H1 (cell line): ENCODE measurements around the gene SEMA7A. TPM values are rescaled to one million over a fixed set of nuclear protein-coding genes. Genes with fewer than 3 reads are reported as not detected.

ENCODE experiments used
- CTCF ChIA-PET: fragments of 300-600 bp; sonication (Branson Sonifier 250); formaldehyde crosslinking; loops from one replicate; lab custom pipeline; 2021; ENCODE audit not compliant: partially characterized antibody; lab: Charles Lee
- POLR2A ChIA-PET: fragments of 300-600 bp; sonication (Branson Sonifier 250); formaldehyde crosslinking; loops from one replicate; lab custom pipeline; 2021; ENCODE audit warnings: inconsistent platforms; ENCODE audit not compliant: partially characterized antibody; lab: Charles Lee
- DNase-seq, 2 experiments: peaks; one replicate each; pipeline versions ENCODE4 v3.0.0 to v3.0.0-alpha.2; 2010 to 2022; ENCODE audit warnings: low spot score in 2 of 2, low read depth in 1 of 2, mixed read lengths in 1 of 2
- FAIRE-seq: peaks from 2 replicates; lab custom pipeline; 2011; peaks lifted over from hg19 to GRCh38; lab: Jason Lieb, UNC
- H2AFZ ChIP-seq: 2 replicates; pipeline ENCODE4 v1.8.1; 2012; ENCODE audit warnings: low read length, inconsistent platforms
- H2AK5ac ChIP-seq: 2 replicates; pipeline ENCODE4 v1.6.1; 2013; ENCODE audit warnings: low read depth, low read length
- H2BK120ac ChIP-seq: replicated peaks from 2 replicates; pipeline ENCODE3; 2013; ENCODE audit warnings: low read depth, low read length, inconsistent platforms
- H2BK12ac ChIP-seq: 2 replicates; pipeline ENCODE4 v1.6.1; 2013; ENCODE audit warnings: low read depth, low read length
- H2BK15ac ChIP-seq: 2 replicates; pipeline ENCODE4 v1.6.1; 2013; ENCODE audit warnings: low read length
- H2BK20ac ChIP-seq: 2 replicates; pipeline ENCODE4 v1.6.1; 2013; ENCODE audit warnings: low read length
- H2BK5ac ChIP-seq: 2 replicates; pipeline ENCODE4 v1.6.1; 2013; ENCODE audit warnings: low read depth, low read length
- H3K14ac ChIP-seq: 2 replicates; pipeline ENCODE4 v1.6.1; 2013; ENCODE audit warnings: inconsistent platforms; ENCODE audit not compliant: insufficient read length
- H3K18ac ChIP-seq: 2 replicates; pipeline ENCODE4 v1.6.1; 2013; ENCODE audit warnings: low read length; ENCODE audit errors: extremely low read depth
- H3K23ac ChIP-seq: 2 replicates; pipeline ENCODE4 v1.6.1; 2013; ENCODE audit warnings: inconsistent platforms; ENCODE audit not compliant: insufficient read length
- H3K23me2 ChIP-seq: 2 replicates; pipeline ENCODE4 v1.6.1; 2013; ENCODE audit warnings: low read depth, low read length
- H3K27ac ChIP-seq: 2 replicates; pipeline ENCODE4 v1.6.1; 2011; ENCODE audit warnings: low read depth, low read length, inconsistent platforms
- H3K27me3 ChIP-seq, 4 experiments: replicated peaks in 1 of 4; 1 replicate in 1 of 4; 2 replicates in 3 of 4; pipeline versions ENCODE4 v1.6.1 to v1.8.1; 2011 to 2013; ENCODE audit warnings: low read length in 3 of 4, mild to moderate bottlenecking in 3 of 4, inconsistent platforms in 2 of 4, mixed read lengths in 2 of 4, moderate library complexity in 1 of 4; ENCODE audit not compliant: control insufficient read depth in 3 of 4, insufficient read depth in 3 of 4; ENCODE audit errors: extremely low read depth in 1 of 4
- H3K36me3 ChIP-seq, 4 experiments: 2 replicates each; pipeline versions ENCODE4 v1.6.1 to v1.8.1; 2011 to 2013; ENCODE audit warnings: mild to moderate bottlenecking in 4 of 4, low read length in 3 of 4, moderate library complexity in 2 of 4, control low read depth in 1 of 4, inconsistent platforms in 1 of 4; ENCODE audit not compliant: insufficient read depth in 4 of 4, control insufficient read depth in 2 of 4
- H3K4ac ChIP-seq: replicated peaks from 2 replicates; pipeline ENCODE3; 2013; ENCODE audit warnings: low read length, low read depth, mixed read lengths, inconsistent platforms; ENCODE audit not compliant: insufficient read length
- H3K4me1 ChIP-seq, 4 experiments: replicated peaks in 1 of 4; 1 replicate in 1 of 4; 2 replicates in 3 of 4; pipeline versions ENCODE4 v1.6.1 to v1.8.1; 2011 to 2013; ENCODE audit warnings: low read length in 3 of 4, inconsistent platforms in 2 of 4, mixed read lengths in 1 of 4; ENCODE audit not compliant: insufficient read depth in 4 of 4, control insufficient read depth in 3 of 4
- H3K4me2 ChIP-seq, 2 experiments: 2 replicates each; pipeline versions ENCODE4 v1.6.1 to v1.8.1; 2011 to 2013; ENCODE audit warnings: low read depth in 2 of 2, low read length in 2 of 2, control low read depth in 1 of 2, inconsistent platforms in 1 of 2, mild to moderate bottlenecking in 1 of 2; ENCODE audit not compliant: insufficient read depth in 1 of 2
- H3K4me3 ChIP-seq, 4 experiments: fragments of 200-600, 300-600 bp in 1 of 4; sonication (generic), shearing (Covaris generic), sonication (Bioruptor Twin) in 1 of 4; 2 replicates each; pipeline versions ENCODE4 v1.5.1 to v1.8.1; 2011 to 2016; ENCODE audit warnings: low read length in 4 of 4, low read depth in 3 of 4, control low read depth in 2 of 4, inconsistent platforms in 2 of 4, mild to moderate bottlenecking in 2 of 4, mixed read lengths in 1 of 4, moderate library complexity in 1 of 4; ENCODE audit not compliant: insufficient read depth in 2 of 4; ENCODE audit errors: extremely low read depth in 1 of 4
- H3K56ac ChIP-seq: replicated peaks from 2 replicates; pipeline ENCODE3; 2013; ENCODE audit warnings: low read depth, mild to moderate bottlenecking, mixed read lengths, low read length, inconsistent platforms; ENCODE audit not compliant: insufficient read length
- H3K79me1 ChIP-seq: 2 replicates; pipeline ENCODE4 v1.6.1; 2013; ENCODE audit warnings: low read depth, low read length, control low read depth
- H3K79me2 ChIP-seq, 2 experiments: 2 replicates each; pipeline versions ENCODE4 v1.6.1 to v1.8.1; 2012 to 2013; ENCODE audit warnings: low read length in 2 of 2, mild to moderate bottlenecking in 2 of 2, inconsistent platforms in 1 of 2; ENCODE audit not compliant: insufficient read depth in 2 of 2, control insufficient read depth in 1 of 2
- H3K9ac ChIP-seq, 4 experiments: replicated peaks in 1 of 4; 1 replicate in 1 of 4; 2 replicates in 3 of 4; pipeline versions ENCODE4 v1.6.1 to v1.8.1; 2011 to 2013; ENCODE audit warnings: low read depth in 3 of 4, low read length in 3 of 4, control low read depth in 2 of 4, mild to moderate bottlenecking in 2 of 4, moderate library complexity in 2 of 4, inconsistent platforms in 1 of 4; ENCODE audit errors: extremely low read depth in 1 of 4
- H3K9me3 ChIP-seq, 2 experiments: 2 replicates each; pipeline versions ENCODE4 v1.6.1 to v1.8.1; 2012 to 2013; ENCODE audit warnings: mild to moderate bottlenecking in 2 of 2, moderate library complexity in 2 of 2, control low read depth in 1 of 2, inconsistent platforms in 1 of 2, low read depth in 1 of 2, low read length in 1 of 2, mixed read lengths in 1 of 2; ENCODE audit not compliant: insufficient read depth in 2 of 2
- H4K20me1 ChIP-seq, 2 experiments: replicated peaks in 1 of 2; 2 replicates each; pipeline versions ENCODE3 to v1.8.1; 2011 to 2013; ENCODE audit warnings: inconsistent platforms in 2 of 2, low read length in 2 of 2, mild to moderate bottlenecking in 1 of 2; ENCODE audit not compliant: insufficient read depth in 2 of 2, control insufficient read depth in 1 of 2
- H4K5ac ChIP-seq: 2 replicates; pipeline ENCODE4 v1.6.1; 2013; ENCODE audit warnings: low read length, low read depth, mixed read lengths, inconsistent platforms; ENCODE audit not compliant: insufficient read length
- H4K8ac ChIP-seq: 2 replicates; pipeline ENCODE4 v1.8.0; 2013; ENCODE audit warnings: mild to moderate bottlenecking, moderate library complexity, low read length, inconsistent platforms; ENCODE audit not compliant: insufficient read depth; ENCODE audit errors: extremely low read depth
- H4K91ac ChIP-seq: replicated peaks from 2 replicates; pipeline ENCODE3; 2013; ENCODE audit warnings: low read length, mixed read lengths, inconsistent platforms; ENCODE audit not compliant: insufficient read length
- BRCA1 ChIP-seq: IDR thresholded peaks from 2 replicates; pipeline ENCODE4 v1.6.1; 2012; ENCODE audit warnings: low read depth, low read length, improper control_type of control experiment
- CBX8 ChIP-seq: fragments of 300-800, 300-1000 bp; sonication (generic); IDR thresholded peaks from 2 replicates; pipeline ENCODE4 v1.7.1; 2016; ENCODE audit warnings: low read depth, low read length, borderline replicate concordance
- CHD1 ChIP-seq: IDR thresholded peaks from 2 replicates; pipeline ENCODE4 v1.6.1; 2012; ENCODE audit warnings: low read depth, low read length, improper control_type of control experiment
- EGR1 ChIP-seq: IDR thresholded peaks from 2 replicates; pipeline ENCODE4 v1.6.1; 2011; ENCODE audit warnings: low read depth, low read length, borderline replicate concordance
- KDM4A ChIP-seq: IDR thresholded peaks from one replicate; pipeline ENCODE4 v1.7.1; 2012; ENCODE audit warnings: low read depth, mild to moderate bottlenecking, moderate library complexity, low read length, inconsistent platforms; ENCODE audit not compliant: severe bottlenecking
- POLR2AphosphoS5 ChIP-seq: IDR thresholded peaks from 2 replicates; pipeline ENCODE4 v1.6.1; 2011; ENCODE audit warnings: low read depth, low read length
- RNF2 ChIP-seq: fragments of 200-900, 300-1000 bp; sonication (generic); IDR thresholded peaks from 2 replicates; pipeline ENCODE4 v1.7.1; 2016; ENCODE audit warnings: borderline replicate concordance, low read depth, mild to moderate bottlenecking, antibody characterized with exemption, low read length; ENCODE audit not compliant: poor library complexity, severe bottlenecking; ENCODE audit errors: missing control alignments
- SUZ12 ChIP-seq: fragments of 200-600 bp; sonication (generic); IDR thresholded peaks from 2 replicates; pipeline ENCODE4 v1.6.1; 2012; ENCODE audit warnings: mild to moderate bottlenecking, inconsistent platforms, low read length, moderate library complexity, mixed read lengths
- WGBS, 2 experiments: shearing (Covaris generic) in 1 of 2; methylation state at CpG; one replicate each; pipeline versions ENCODE4 v1.1.6 to v1.1.7; 2013 to 2015; ENCODE audit warnings: low lambda C conversion rate in 2 of 2, mixed read lengths in 2 of 2, inconsistent platforms in 1 of 2, low coverage in 1 of 2, missing lambda C conversion rate in 1 of 2; ENCODE audit not compliant: insufficient replicate concordance in 2 of 2, insufficient coverage in 1 of 2, insufficient read length in 1 of 2; ENCODE audit errors: extremely low coverage in 1 of 2, missing lambda C conversion rate in 1 of 2; 5-methylcytosine and 5-hydroxymethylcytosine counted together
- polyA plus RNA-seq, 7 experiments: library from polyadenylated mRNA; depleted of rRNA in 3 of 7; stranded (reverse) in 5 of 7; unstranded in 2 of 7; fragments of >200 nt in 5 of 7; fragments of 200-250 nt in 2 of 7; gene quantifications; 1 replicate in 5 of 7; 2 replicates in 1 of 7; 4 replicates in 1 of 7; pipeline versions ENCODE4 v1.2.1 to v1.2.3, GENCODE V29; 2011 to 2013; ENCODE audit warnings: missing spikeins in 2 of 7, mixed read lengths in 2 of 7
- total RNA-seq: library from RNA; stranded (reverse); fragmentation: NEBNext Ultra II Directional; extraction: Animal tissue kit (Norgen Biotek cat#: 25700); gene quantifications from 2 replicates; pipeline ENCODE4 v1.2.1, GENCODE V29; 2021
- TF ChIP-seq, protein P1 (sequence below): IDR thresholded peaks from 2 replicates; pipeline ENCODE4 v1.6.1; 2011; ENCODE audit warnings: low read length, improper control_type of control experiment

SEMA7A gene
- total and polyA plus RNA-seq, 2 of the 8 experiments (the other 6 are each of a cell fraction or from before 2014, with no cell fraction given), result 10.7 to 15.0 TPM

DNA sequence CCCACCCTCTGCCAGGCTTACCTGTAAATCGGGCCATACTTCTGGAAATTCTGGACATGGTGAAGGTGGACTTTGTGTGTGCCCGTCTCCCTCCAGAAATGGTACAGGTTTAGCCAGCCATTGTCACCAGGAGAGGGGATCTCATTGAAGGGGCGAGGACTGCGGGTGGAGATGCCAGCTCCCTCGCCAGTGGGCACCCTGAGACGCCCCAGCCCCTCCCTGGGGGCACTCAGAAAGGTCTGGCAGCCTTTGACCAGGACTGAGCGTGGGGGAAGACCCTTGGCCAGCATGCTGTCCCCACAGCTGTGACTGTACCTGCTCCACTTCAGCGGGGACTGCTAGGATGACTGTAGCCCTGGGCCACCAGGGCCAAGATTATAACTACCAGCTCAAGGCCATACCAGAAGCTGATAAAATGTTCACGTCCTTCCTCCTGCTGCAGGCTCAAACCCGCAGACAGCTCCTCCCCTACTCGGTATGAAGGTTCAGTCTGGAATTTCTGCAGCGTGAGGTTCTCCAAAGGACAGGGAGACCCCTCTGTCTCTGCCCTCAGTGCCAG, 66.4 kb downstream of the SEMA7A start, which contains the start of gene CYP11A1:
TSS of gene CYP11A1 (minus strand) at position 351 of the 559 bp plus-strand sequence. CDS start at position 290, 61 bp downstream.
- H3K36me3 ChIP-seq, result no peaks in the 10 kb centered on the region
- DNase-seq (no peak), FAIRE-seq (no peak)
- H3K23me2 ChIP-seq, result peaks cover 6% of the 10 kb centered on the region; the same call in 1 of the 2 replicates
- H4K91ac ChIP-seq, result peak within 1 kb of the TSS; percentile 16
- no peak within 1 kb of the TSS for H3K9ac ChIP-seq
- 83% methylated on average over 12 of the region's 12 CpGs; no CpG with 5 or more reads in 1 of the 2 experiments for WGBS, 2 experiments
- no peaks in the 10 kb centered on the region for H4K20me1 ChIP-seq
- H3K4me2 ChIP-seq, result peak within 1 kb of the TSS in 1 of 2 experiments; percentile 78; a peak in 1 of 4 replicates
- no peaks in the 10 kb centered on the region for H3K79me1 ChIP-seq
- CTCF ChIA-PET, result interaction anchor here (1.0 to 36.8 kb wide), 10 partner anchors 9 to 404 kb away, joined by 3 to 1311 read pairs (median 4); partner anchors contain the start of gene SEMA7A
- no peak within 1 kb of the TSS for H4K5ac ChIP-seq
- peak within 1 kb of the TSS in 1 of 4 experiments; percentile 67; a peak in 1 of 8 replicates for H3K4me3 ChIP-seq
- H3K56ac ChIP-seq, result no peak within 1 kb of the TSS
- POLR2A ChIA-PET, result interaction anchor here (1.6 to 1.8 kb wide), 2 partner anchors 8 to 10 kb away, joined by 4 read pairs; no protein-coding TSS in a partner anchor
- H3K27me3 ChIP-seq, result peaks cover 0 to 16% (median 10%) of the 10 kb centered on the region in 4 experiments; a peak in 5 of 7 replicates
- no peak within 1 kb of the TSS for H3K18ac ChIP-seq
- H2BK12ac ChIP-seq, result 0 out of 2 replicates have a peak within 1 kb of the TSS, but pooled peaks have one; percentile 12
- H2BK20ac ChIP-seq, result no peak within 1 kb of the TSS
- no peaks in the 10 kb centered on the region for H3K9me3 ChIP-seq
- peaks cover 3 to 13% (median 8%) of the 10 kb centered on the region in 4 experiments for H3K4me1 ChIP-seq
- H2AFZ ChIP-seq, result no peak within 1 kb of the TSS
- H2BK15ac ChIP-seq, result no peak within 1 kb of the TSS
- TF ChIP-seq KDM4A (no peak), RNF2 (no peak), BRCA1 (no peak), EGR1 (no peak), CBX8 (no peak), CHD1 (no peak), POLR2AphosphoS5 (no peak), SUZ12 (no peak)
- TF ChIP-seq, protein P1, sequence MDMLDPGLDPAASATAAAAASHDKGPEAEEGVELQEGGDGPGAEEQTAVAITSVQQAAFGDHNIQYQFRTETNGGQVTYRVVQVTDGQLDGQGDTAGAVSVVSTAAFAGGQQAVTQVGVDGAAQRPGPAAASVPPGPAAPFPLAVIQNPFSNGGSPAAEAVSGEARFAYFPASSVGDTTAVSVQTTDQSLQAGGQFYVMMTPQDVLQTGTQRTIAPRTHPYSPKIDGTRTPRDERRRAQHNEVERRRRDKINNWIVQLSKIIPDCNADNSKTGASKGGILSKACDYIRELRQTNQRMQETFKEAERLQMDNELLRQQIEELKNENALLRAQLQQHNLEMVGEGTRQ, result no peak
- no peak within 1 kb of the TSS for H3K4ac ChIP-seq
- H3K27ac ChIP-seq, result no peak within 1 kb of the TSS
- H3K23ac ChIP-seq, result no peak within 1 kb of the TSS
- H3K79me2 ChIP-seq, result no peaks in the 10 kb centered on the region
- H2AK5ac ChIP-seq, result no peak within 1 kb of the TSS
- no peak within 1 kb of the TSS for H2BK120ac ChIP-seq
- H3K14ac ChIP-seq, result no peak within 1 kb of the TSS
- no peak within 1 kb of the TSS for H2BK5ac ChIP-seq
- H4K8ac ChIP-seq, result no peak within 1 kb of the TSS; the same call in 1 of the 2 replicates
